Measurements from ENCODE around the gene MYOC. TPM values are rescaled to one million over a fixed set of nuclear protein-coding genes. Genes with fewer than 3 reads are reported as not detected.
A peak's percentile ranks its signal among the peaks of the same experiment; 100 is the strongest.
"Not testable (repeated sequence)": the region's sequence is repeated elsewhere in the genome, so short reads cannot be mapped to it uniquely, and the experiment has no call there.

Gene MYOC
- total RNA-seq, 2 experiments from 2014 or later, result not detected

GRCh38 chr1:171613282-171613681 is 39.2 kb downstream of the MYOC start:
- Mint-ChIP-seq H3K9me3 (ENCODE audit: low read depth) (no peaks in the 10 kb centered on the region), H3K36me3 (no peaks in the 10 kb centered on the region), H3K27me3 (no peaks in the 10 kb centered on the region), H3K27ac (no peak overlapping the region), H3K4me3 (no peak overlapping the region), H3K4me1 (no peaks in the 10 kb centered on the region)
- CTCF ChIA-PET, result no interaction called here
- ATAC-seq, result no peak
- DNase-seq, result no peak

GRCh38 chr1:171611306-171611705 is 41.2 kb downstream of the MYOC start:
- Mint-ChIP-seq H3K27me3 (no peaks in the 10 kb centered on the region), H3K4me3 (no peak overlapping the region), H3K4me1 (no peaks in the 10 kb centered on the region), H3K27ac (no peak overlapping the region), H3K9me3 (ENCODE audit: low read depth) (no peaks in the 10 kb centered on the region), H3K36me3 (no peaks in the 10 kb centered on the region)
- no peak for ATAC-seq
- CTCF ChIA-PET, result interaction anchor here (1.1 kb wide), 1 partner anchor 33 kb away, joined by 3 read pairs; no protein-coding TSS in a partner anchor
- no peak for DNase-seq

GRCh38 chr1:171610385-171610784 is 42.1 kb downstream of the MYOC start:
- ATAC-seq (no peak), DNase-seq (no peak)
- no peak overlapping the region for H3K4me3 Mint-ChIP-seq
- H3K27me3 Mint-ChIP-seq, result no peaks in the 10 kb centered on the region
- CTCF ChIA-PET, result interaction anchor here (1.1 kb wide), 1 partner anchor 34 kb away, joined by 3 read pairs; no protein-coding TSS in a partner anchor
- H3K36me3 Mint-ChIP-seq, result no peaks in the 10 kb centered on the region
- H3K9me3 Mint-ChIP-seq (ENCODE audit: low read depth), result no peaks in the 10 kb centered on the region
- H3K27ac Mint-ChIP-seq, result no peak overlapping the region
- no peaks in the 10 kb centered on the region for H3K4me1 Mint-ChIP-seq

- no peaks in the 10 kb centered on the region for H3K4me1 Mint-ChIP-seq
- no peak overlapping the region for H3K4me3 Mint-ChIP-seq
- H3K27me3 Mint-ChIP-seq, result no peaks in the 10 kb centered on the region
- H3K27ac Mint-ChIP-seq, result no peak overlapping the region
- no peak for DNase-seq
- no peaks in the 10 kb centered on the region for H3K36me3 Mint-ChIP-seq
- CTCF ChIA-PET, result interaction anchor here (1.4 kb wide), 1 partner anchor 13 kb away, joined by 3 read pairs; no protein-coding TSS in a partner anchor
- H3K9me3 Mint-ChIP-seq (ENCODE audit: low read depth), result no peaks in the 10 kb centered on the region
- no peak for ATAC-seq
Observed at GRCh38 chr1:171606402-171606941, 46.0 kb downstream of the MYOC start.

GRCh38 chr1:171603042-171603441 is 49.4 kb downstream of the MYOC start:
- not testable (repeated sequence) for DNase-seq; H3K27ac Mint-ChIP-seq; H3K4me1 Mint-ChIP-seq; H3K27me3 Mint-ChIP-seq; ATAC-seq; H3K9me3 Mint-ChIP-seq (ENCODE audit: low read depth); H3K4me3 Mint-ChIP-seq; H3K36me3 Mint-ChIP-seq
- CTCF ChIA-PET, result interaction anchor here (0.9 kb wide), 1 partner anchor 138 kb away, joined by 3 read pairs; no protein-coding TSS in a partner anchor

GRCh38 chr1:171600862-171601261 is 51.6 kb downstream of the MYOC start:
- Mint-ChIP-seq H3K36me3 (peaks cover 5% of the 10 kb centered on the region), H3K27ac (no peak overlapping the region), H3K27me3 (no peaks in the 10 kb centered on the region), H3K4me3 (no peak overlapping the region), H3K9me3 (ENCODE audit: low read depth) (no peaks in the 10 kb centered on the region), H3K4me1 (peaks cover 2% of the 10 kb centered on the region)
- CTCF ChIA-PET, result no interaction called here
- no peak for DNase-seq
- no peak for ATAC-seq

GRCh38 chr1:171600310-171600709 is 52.2 kb downstream of the MYOC start:
- DNase-seq; H3K27me3 Mint-ChIP-seq; H3K4me1 Mint-ChIP-seq; H3K4me3 Mint-ChIP-seq; ATAC-seq; CTCF ChIA-PET; H3K9me3 Mint-ChIP-seq (ENCODE audit: low read depth); H3K27ac Mint-ChIP-seq; H3K36me3 Mint-ChIP-seq: not testable (repeated sequence)

- DNase-seq, result no peak
- CTCF ChIA-PET, result interaction anchor here (1.0 kb wide), 1 partner anchor 112 kb away, joined by 3 read pairs; no protein-coding TSS in a partner anchor
Observed at GRCh38 chr1:171597203-171597602, 55.3 kb downstream of the MYOC start.

GRCh38 chr1:171596705-171597104 is 55.8 kb downstream of the MYOC start:
- Mint-ChIP-seq H3K4me1 (peaks cover 2% of the 10 kb centered on the region), H3K27ac (no peak overlapping the region), H3K4me3 (no peak overlapping the region), H3K36me3 (peaks cover 31% of the 10 kb centered on the region), H3K27me3 (no peaks in the 10 kb centered on the region), H3K9me3 (ENCODE audit: low read depth) (no peaks in the 10 kb centered on the region)
- ATAC-seq (no peak), DNase-seq (no peak)
- CTCF ChIA-PET, result interaction anchor here (1.7 kb wide), 1 partner anchor 14 kb away, joined by 4 read pairs; no protein-coding TSS in a partner anchor

More at GRCh38 chr1:171597203-171597602, 55.3 kb downstream of the MYOC start:
- Mint-ChIP-seq H3K4me1 (peaks cover 2% of the 10 kb centered on the region), H3K27ac (no peak overlapping the region), H3K9me3 (ENCODE audit: low read depth) (no peaks in the 10 kb centered on the region), H3K4me3 (no peak overlapping the region), H3K27me3 (no peaks in the 10 kb centered on the region), H3K36me3 (peaks cover 28% of the 10 kb centered on the region)
- no peak for ATAC-seq

GRCh38 chr1:171596119-171596518 is 56.4 kb downstream of the MYOC start:
- no peak for ATAC-seq
- CTCF ChIA-PET, result interaction anchor here (1.7 kb wide), 1 partner anchor 13 kb away, joined by 4 read pairs; no protein-coding TSS in a partner anchor
- H3K27ac Mint-ChIP-seq, result no peak overlapping the region
- no peak for DNase-seq
- H3K4me3 Mint-ChIP-seq, result no peak overlapping the region
- H3K9me3 Mint-ChIP-seq (ENCODE audit: low read depth), result no peaks in the 10 kb centered on the region
- no peaks in the 10 kb centered on the region for H3K27me3 Mint-ChIP-seq
- peaks cover 36% of the 10 kb centered on the region for H3K36me3 Mint-ChIP-seq
- H3K4me1 Mint-ChIP-seq, result peaks cover 2% of the 10 kb centered on the region

GRCh38 chr1:171595324-171595723 is 57.2 kb downstream of the MYOC start:
- H3K9me3 Mint-ChIP-seq (ENCODE audit: low read depth), result no peaks in the 10 kb centered on the region
- ATAC-seq, result no peak
- no peak for DNase-seq
- H3K4me3 Mint-ChIP-seq, result no peak overlapping the region
- CTCF ChIA-PET, result interaction anchor here (1.7 kb wide), 1 partner anchor 12 kb away, joined by 4 read pairs; no protein-coding TSS in a partner anchor
- peaks cover 2% of the 10 kb centered on the region for H3K4me1 Mint-ChIP-seq
- H3K27ac Mint-ChIP-seq, result no peak overlapping the region
- H3K36me3 Mint-ChIP-seq, result peaks cover 43% of the 10 kb centered on the region
- no peaks in the 10 kb centered on the region for H3K27me3 Mint-ChIP-seq

GRCh38 chr1:171590022-171590421 is 62.5 kb downstream of the MYOC start:
- Mint-ChIP-seq H3K27ac (no peak overlapping the region), H3K9me3 (ENCODE audit: low read depth) (no peaks in the 10 kb centered on the region), H3K27me3 (no peaks in the 10 kb centered on the region), H3K4me1 (peaks cover 13% of the 10 kb centered on the region), H3K4me3 (no peak overlapping the region), H3K36me3 (peaks cover 73% of the 10 kb centered on the region)
- no peak for ATAC-seq
- CTCF ChIA-PET, result no interaction called here
- DNase-seq, result no peak

GRCh38 chr1:171588230-171588629 is 64.3 kb downstream of the MYOC start:
- Mint-ChIP-seq H3K27me3 (no peaks in the 10 kb centered on the region), H3K27ac (no peak overlapping the region), H3K4me3 (no peak overlapping the region), H3K36me3 (peaks cover 72% of the 10 kb centered on the region), H3K9me3 (ENCODE audit: low read depth) (no peaks in the 10 kb centered on the region), H3K4me1 (peaks cover 13% of the 10 kb centered on the region)
- no peak for DNase-seq
- ATAC-seq, result no peak
- CTCF ChIA-PET, result no interaction called here

- no peaks in the 10 kb centered on the region for H3K27me3 Mint-ChIP-seq
- no peaks in the 10 kb centered on the region for H3K9me3 Mint-ChIP-seq (ENCODE audit: low read depth)
- peaks cover 28% of the 10 kb centered on the region for H3K4me1 Mint-ChIP-seq
- ATAC-seq (no peak), DNase-seq (no peak)
- peaks cover 61% of the 10 kb centered on the region for H3K36me3 Mint-ChIP-seq
- CTCF ChIA-PET, result no interaction called here
- H3K4me3 Mint-ChIP-seq, result no peak overlapping the region
- H3K27ac Mint-ChIP-seq, result peak overlapping the region; percentile 47
Observed at GRCh38 chr1:171585715-171586114, 66.8 kb downstream of the MYOC start.

Data from activated CD8-positive, alpha-beta memory T cell treated with anti-CD3 and anti-CD28 coated beads, Interleukin-2, amount 10 ng/mL, durations not matched to agents 7 days and 5 days (primary cell).